HG03139 (cell line): Measurements from ENCODE around the gene C4orf46.

ENCODE experiments used
- ATAC-seq: cut with Tn5 transposase; IDR thresholded peaks from one replicate; pipeline ENCODE4 v1.9.1; 2021; ENCODE audit not compliant: unreplicated experiment

Gene C4orf46

GRCh38 chr4:158656439-158656838, 15.2 kb downstream of the C4orf46 start:
- no peak for ATAC-seq

GRCh38 chr4:158652920-158653319, 18.8 kb downstream of the C4orf46 start:
- no peak for ATAC-seq

DNA sequence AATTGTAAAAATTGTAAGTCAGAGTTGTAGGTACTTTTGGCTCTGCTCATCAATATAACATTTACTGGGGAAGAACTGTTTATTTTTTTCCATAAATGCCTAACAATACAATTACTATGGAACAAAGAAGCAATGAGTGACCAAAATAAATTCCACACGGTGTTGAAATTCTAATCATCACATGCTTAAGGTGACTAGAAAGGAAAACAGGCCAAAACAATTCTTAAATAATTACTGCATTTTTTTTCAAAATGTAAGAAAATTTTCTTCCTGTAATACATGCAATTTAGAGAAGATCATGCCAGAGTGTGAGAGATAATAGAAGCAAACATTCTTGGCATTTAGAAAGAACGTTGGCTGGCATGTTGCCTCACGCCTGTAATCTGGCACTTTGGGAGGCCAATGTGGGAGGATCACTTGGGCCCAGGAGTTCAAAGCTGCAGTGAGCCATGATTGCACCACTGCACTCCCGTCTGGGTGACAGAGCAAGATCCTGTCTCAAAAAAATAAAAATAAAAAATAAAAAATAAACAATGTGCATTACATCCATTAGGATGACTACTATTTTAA, 22.5 kb downstream of the C4orf46 start:
- no peak for ATAC-seq

DNA sequence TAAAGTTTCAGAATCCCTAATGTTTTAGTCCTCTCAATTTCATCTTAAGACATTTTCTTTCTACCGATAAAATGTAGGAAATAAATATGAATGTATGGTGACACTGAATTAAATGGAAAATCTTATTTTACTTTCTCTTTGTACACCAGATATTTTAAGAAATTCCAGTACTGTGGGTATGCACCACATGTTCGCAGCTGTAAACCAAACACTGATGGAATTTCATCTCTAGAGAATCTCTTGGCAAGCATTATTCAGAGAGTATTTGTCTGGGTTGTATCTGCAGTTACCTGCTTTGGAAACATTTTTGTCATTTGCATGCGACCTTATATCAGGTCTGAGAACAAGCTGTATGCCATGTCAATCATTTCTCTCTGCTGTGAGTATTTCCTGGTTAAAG, 26.9 kb downstream of the C4orf46 start:
- ATAC-seq, result no peak

GRCh38 chr4:158644356-158644755, 27.3 kb downstream of the C4orf46 start:
- ATAC-seq, result no peak

DNA sequence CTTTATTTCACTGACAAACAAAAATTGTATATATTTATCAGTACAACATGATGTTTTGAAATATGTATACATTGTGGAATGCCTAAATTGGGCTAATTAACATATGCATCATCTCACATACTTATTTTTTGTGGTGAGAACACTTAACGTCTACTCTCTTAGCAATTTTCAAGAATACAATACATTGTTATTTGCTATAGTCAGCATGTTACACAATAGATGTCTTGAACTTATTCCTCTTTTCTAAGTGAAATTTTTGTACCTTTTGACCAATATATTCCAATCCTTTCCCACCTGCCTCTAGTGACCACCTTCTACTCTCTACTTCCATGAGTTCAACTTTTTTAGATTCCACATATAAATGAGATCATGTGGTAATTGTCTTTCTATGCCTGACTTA, 35.1 kb downstream of the C4orf46 start:
- no peak for ATAC-seq

DNA sequence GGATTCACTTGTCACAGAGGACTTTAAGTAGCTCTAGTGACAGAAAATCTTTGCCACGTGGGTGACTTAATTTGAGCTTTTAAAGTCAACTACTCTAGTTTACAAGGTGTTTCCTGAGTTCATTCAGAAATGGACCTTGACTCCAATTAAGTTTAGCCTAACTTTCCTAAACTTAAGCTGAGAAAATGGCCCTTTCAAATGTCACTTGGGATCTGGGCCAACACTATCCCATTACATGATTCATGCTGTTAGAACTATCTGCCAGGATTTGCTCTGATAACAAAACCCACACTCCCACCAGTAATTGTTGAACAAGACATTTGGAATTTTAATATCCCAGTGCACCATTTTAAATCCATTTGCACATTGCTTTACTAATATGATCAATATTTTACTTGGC, 40.8 kb downstream of the C4orf46 start:
- ATAC-seq, result no peak

DNA sequence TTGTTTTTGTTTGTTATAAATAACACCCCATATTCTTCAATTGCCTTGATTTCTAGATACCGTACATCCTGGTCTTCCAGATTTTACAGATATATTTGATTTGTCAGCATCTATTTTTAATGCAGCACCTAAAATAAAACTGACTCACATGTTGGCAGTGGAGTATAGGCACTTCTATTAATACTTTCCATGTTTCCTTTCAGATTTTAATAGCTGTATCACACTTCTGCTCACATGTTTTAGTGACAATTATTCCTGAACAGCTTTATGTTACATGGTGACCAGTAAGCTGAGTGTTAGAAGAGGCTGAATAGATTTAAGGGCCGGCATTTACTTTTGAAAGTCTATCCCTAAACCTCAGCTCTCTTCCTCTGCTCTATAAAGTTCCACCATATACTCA, 46.1 kb downstream of the C4orf46 start:
- ATAC-seq, result no peak

GRCh38 chr4:158624889-158625478, 46.7 kb downstream of the C4orf46 start:
- ATAC-seq, result peak; percentile 88

GRCh38 chr4:158622251-158622650, 49.4 kb downstream of the C4orf46 start:
- ATAC-seq, result no peak

GRCh38 chr4:158621729-158622128, 50.0 kb downstream of the C4orf46 start:
- ATAC-seq, result no peak

- no peak for ATAC-seq
Measured at GRCh38 chr4:158617956-158618355, 53.7 kb downstream of the C4orf46 start.
